Effector CD4-positive, alpha-beta T cell (primary cell): Measurements from ENCODE around the gene LAMA2.

ENCODE experiments used
- DNase-seq: peaks from one replicate; pipeline ENCODE4 v3.0.0-alpha.2; 2020

The LAMA2 gene

GRCh38 chr6:129543981-129544380 is 661.0 kb downstream of the LAMA2 start:
- no peak for DNase-seq

- no peak for DNase-seq
Observed at GRCh38 chr6:129544892-129545612, 662.1 kb downstream of the LAMA2 start.

- no peak for DNase-seq
Observed at GRCh38 chr6:129546702-129547101, 663.8 kb downstream of the LAMA2 start.

GRCh38 chr6:129551486-129551885 is 668.5 kb downstream of the LAMA2 start:
- DNase-seq, result no peak

GRCh38 chr6:129552413-129552812 is 669.5 kb downstream of the LAMA2 start:
- no peak for DNase-seq

GRCh38 chr6:129555206-129555832 is 672.4 kb downstream of the LAMA2 start:
- DNase-seq, result no peak

GRCh38 chr6:129558248-129558647 is 675.3 kb downstream of the LAMA2 start:
- DNase-seq, result no peak

- DNase-seq, result no peak
Observed at GRCh38 chr6:129565366-129565765, 682.4 kb downstream of the LAMA2 start.

GRCh38 chr6:129565811-129566210 is 682.9 kb downstream of the LAMA2 start:
- DNase-seq, result no peak
